Measurements from ENCODE around the gene RBM39. TPM values are rescaled to one million over a fixed set of nuclear protein-coding genes. Genes with fewer than 3 reads are reported as not detected.
A peak's percentile ranks its signal among the peaks of the same experiment; 100 is the strongest.

The RBM39 gene
- total and polyA plus RNA-seq, 9 of the 15 experiments (the other 6 are each of a cell fraction or from before 2014, with no cell fraction given): 143 to 319 (median 228) TPM

DNA sequence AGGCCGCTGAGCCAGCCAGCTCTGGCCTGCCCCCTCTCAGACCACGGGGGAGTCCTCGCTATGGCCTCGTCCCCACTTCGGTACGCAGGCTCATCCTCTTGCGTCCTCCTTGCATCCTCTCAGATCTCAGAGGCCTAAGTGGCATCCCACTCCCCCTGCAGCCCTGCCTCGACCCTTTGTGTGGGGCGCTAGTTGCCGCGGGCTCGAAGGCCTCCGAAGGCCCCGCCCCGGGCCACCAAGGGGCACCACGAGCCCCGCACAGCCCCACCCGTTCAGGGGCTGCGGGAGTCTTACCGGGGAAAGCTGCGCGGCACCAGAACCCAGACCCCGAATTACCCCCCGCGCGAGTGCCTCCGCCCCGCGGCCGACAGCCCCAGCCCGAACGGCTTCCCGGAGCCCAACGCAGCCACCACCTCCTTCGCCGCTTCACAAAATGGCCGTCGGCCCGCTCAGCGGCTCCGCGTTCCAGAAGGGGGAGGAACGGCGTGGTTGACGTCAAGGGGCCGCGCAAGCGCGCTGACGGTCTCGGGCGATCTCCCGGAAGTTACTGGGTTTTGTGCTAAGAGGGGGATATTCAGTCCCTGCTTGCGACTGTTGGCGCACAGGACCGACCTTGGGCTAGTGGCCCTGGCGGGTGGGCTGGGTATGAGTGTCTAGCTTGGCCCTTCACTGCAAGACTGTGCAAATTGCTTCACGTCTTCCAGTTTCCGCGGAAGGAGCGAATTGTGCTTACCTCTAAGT is 77.4 kb downstream of the RBM39 start, which contains the start of the genes CPNE1 and RBM12 (continued):
- TF ChIP-seq, protein P1, sequence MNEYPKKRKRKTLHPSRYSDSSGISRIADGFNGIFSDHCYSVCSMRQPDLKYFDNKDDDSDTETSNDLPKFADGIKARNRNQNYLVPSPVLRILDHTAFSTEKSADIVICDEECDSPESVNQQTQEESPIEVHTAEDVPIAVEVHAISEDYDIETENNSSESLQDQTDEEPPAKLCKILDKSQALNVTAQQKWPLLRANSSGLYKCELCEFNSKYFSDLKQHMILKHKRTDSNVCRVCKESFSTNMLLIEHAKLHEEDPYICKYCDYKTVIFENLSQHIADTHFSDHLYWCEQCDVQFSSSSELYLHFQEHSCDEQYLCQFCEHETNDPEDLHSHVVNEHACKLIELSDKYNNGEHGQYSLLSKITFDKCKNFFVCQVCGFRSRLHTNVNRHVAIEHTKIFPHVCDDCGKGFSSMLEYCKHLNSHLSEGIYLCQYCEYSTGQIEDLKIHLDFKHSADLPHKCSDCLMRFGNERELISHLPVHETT (CRISPR knock-in tag; conservative IDR thresholded peaks at IDR 0.05 in 1 of 2, IDR thresholded peaks at IDR 0.05 in 1 of 2): peak in 1 of 2 experiments; percentile 77; a peak in 2 of 4 replicates
- peak; percentile 85 for TF ChIP-seq RBM22 (IDR thresholded peaks at IDR 0.05; ENCODE audit: low read depth, low read length, poor library complexity, severe bottlenecking)
- TF ChIP-seq, protein P2, sequence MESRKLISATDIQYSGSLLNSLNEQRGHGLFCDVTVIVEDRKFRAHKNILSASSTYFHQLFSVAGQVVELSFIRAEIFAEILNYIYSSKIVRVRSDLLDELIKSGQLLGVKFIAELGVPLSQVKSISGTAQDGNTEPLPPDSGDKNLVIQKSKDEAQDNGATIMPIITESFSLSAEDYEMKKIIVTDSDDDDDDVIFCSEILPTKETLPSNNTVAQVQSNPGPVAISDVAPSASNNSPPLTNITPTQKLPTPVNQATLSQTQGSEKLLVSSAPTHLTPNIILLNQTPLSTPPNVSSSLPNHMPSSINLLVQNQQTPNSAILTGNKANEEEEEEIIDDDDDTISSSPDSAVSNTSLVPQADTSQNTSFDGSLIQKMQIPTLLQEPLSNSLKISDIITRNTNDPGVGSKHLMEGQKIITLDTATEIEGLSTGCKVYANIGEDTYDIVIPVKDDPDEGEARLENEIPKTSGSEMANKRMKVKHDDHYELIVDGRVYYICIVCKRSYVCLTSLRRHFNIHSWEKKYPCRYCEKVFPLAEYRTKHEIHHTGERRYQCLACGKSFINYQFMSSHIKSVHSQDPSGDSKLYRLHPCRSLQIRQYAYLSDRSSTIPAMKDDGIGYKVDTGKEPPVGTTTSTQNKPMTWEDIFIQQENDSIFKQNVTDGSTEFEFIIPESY (CRISPR knock-in tag; IDR thresholded peaks at IDR 0.05): no peak
- TF ChIP-seq POLR2A (conservative IDR thresholded peaks at IDR 0.05): peak; percentile 97
- TF ChIP-seq, protein P3, sequence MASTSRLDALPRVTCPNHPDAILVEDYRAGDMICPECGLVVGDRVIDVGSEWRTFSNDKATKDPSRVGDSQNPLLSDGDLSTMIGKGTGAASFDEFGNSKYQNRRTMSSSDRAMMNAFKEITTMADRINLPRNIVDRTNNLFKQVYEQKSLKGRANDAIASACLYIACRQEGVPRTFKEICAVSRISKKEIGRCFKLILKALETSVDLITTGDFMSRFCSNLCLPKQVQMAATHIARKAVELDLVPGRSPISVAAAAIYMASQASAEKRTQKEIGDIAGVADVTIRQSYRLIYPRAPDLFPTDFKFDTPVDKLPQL (IDR thresholded peaks at IDR 0.05; ENCODE audit: extremely low read depth, insufficient read length): peak; percentile 42
- TF ChIP-seq TEAD4 (IDR thresholded peaks at IDR 0.05; ENCODE audit: low read length): peak; percentile 72
- no peak for TF ChIP-seq TEAD4 (CRISPR knock-in tag; IDR thresholded peaks at IDR 0.05; ENCODE audit: borderline replicate concordance)
- TF ChIP-seq, protein P4, sequence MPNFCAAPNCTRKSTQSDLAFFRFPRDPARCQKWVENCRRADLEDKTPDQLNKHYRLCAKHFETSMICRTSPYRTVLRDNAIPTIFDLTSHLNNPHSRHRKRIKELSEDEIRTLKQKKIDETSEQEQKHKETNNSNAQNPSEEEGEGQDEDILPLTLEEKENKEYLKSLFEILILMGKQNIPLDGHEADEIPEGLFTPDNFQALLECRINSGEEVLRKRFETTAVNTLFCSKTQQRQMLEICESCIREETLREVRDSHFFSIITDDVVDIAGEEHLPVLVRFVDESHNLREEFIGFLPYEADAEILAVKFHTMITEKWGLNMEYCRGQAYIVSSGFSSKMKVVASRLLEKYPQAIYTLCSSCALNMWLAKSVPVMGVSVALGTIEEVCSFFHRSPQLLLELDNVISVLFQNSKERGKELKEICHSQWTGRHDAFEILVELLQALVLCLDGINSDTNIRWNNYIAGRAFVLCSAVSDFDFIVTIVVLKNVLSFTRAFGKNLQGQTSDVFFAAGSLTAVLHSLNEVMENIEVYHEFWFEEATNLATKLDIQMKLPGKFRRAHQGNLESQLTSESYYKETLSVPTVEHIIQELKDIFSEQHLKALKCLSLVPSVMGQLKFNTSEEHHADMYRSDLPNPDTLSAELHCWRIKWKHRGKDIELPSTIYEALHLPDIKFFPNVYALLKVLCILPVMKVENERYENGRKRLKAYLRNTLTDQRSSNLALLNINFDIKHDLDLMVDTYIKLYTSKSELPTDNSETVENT (CRISPR knock-in tag; IDR thresholded peaks at IDR 0.05): peak; percentile 42; the same call in 1 of the 2 replicates
- peak in 1 of 2 experiments; percentile 36; a peak in 2 of 4 replicates for TF ChIP-seq HDAC1 (IDR thresholded peaks at IDR 0.05)
- TF ChIP-seq, protein P5, sequence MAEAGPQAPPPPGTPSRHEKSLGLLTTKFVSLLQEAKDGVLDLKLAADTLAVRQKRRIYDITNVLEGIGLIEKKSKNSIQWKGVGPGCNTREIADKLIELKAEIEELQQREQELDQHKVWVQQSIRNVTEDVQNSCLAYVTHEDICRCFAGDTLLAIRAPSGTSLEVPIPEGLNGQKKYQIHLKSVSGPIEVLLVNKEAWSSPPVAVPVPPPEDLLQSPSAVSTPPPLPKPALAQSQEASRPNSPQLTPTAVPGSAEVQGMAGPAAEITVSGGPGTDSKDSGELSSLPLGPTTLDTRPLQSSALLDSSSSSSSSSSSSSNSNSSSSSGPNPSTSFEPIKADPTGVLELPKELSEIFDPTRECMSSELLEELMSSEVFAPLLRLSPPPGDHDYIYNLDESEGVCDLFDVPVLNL (CRISPR knock-in tag; IDR thresholded peaks at IDR 0.05; ENCODE audit: low read depth): peak; percentile 75; the same call in 1 of the 2 replicates
- TF ChIP-seq, protein P6, sequence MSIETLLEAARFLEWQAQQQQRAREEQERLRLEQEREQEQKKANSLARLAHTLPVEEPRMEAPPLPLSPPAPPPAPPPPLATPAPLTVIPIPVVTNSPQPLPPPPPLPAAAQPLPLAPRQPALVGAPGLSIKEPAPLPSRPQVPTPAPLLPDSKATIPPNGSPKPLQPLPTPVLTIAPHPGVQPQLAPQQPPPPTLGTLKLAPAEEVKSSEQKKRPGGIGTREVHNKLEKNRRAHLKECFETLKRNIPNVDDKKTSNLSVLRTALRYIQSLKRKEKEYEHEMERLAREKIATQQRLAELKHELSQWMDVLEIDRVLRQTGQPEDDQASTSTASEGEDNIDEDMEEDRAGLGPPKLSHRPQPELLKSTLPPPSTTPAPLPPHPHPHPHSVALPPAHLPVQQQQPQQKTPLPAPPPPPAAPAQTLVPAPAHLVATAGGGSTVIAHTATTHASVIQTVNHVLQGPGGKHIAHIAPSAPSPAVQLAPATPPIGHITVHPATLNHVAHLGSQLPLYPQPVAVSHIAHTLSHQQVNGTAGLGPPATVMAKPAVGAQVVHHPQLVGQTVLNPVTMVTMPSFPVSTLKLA (conservative IDR thresholded peaks at IDR 0.05): peak; percentile 64 to 82; a peak in 3 of 4 replicates
- TF ChIP-seq ZBTB7A (IDR thresholded peaks at IDR 0.05; ENCODE audit: borderline replicate concordance, control insufficient read depth, low read depth, low read length): peak; percentile 39; the same call in 1 of the 2 replicates
- no peak for TF ChIP-seq SAFB (IDR thresholded peaks at IDR 0.05; ENCODE audit: borderline replicate concordance, low read depth, low read length)
- peak; percentile 77 for TF ChIP-seq U2AF1 (optimal IDR thresholded peaks at IDR 0.05; ENCODE audit: low read depth, low read length)
- TF ChIP-seq E2F3 (CRISPR knock-in tag; IDR thresholded peaks at IDR 0.05): peak; percentile 26; the same call in 1 of the 2 replicates
- no peak for TF ChIP-seq SRSF9 (IDR thresholded peaks at IDR 0.05; ENCODE audit: borderline replicate concordance, low read depth, low read length)
